PC-3 (cell line): ENCODE results near the gene HSFX2. TPM values are rescaled to one million over a fixed set of nuclear protein-coding genes. Genes with fewer than 3 reads are reported as not detected.

Source experiments
- ATAC-seq: fragments of 200-7000 bp; cut with Tn5 transposase; 2 replicates; pipeline ENCODE4 v1.9.1; 2020; ENCODE audit warnings: mild to moderate bottlenecking, moderate library complexity
- BruUV-seq: library from RNA; stranded (reverse); fragments of 400-500 nt; replicated peaks from 2 replicates; lab custom pipeline; 2021; lab: Mats Ljungman, UMichigan
- CTCF ChIA-PET: fragments of 300-600 bp; sonication (Branson Sonifier 250); formaldehyde crosslinking; loops from one replicate; lab custom pipeline; 2022; ENCODE audit warnings: antibody characterized with exemption; lab: Charles Lee
- POLR2A ChIA-PET: fragments of 300-600 bp; sonication (Branson Sonifier 250); formaldehyde crosslinking; loops from one replicate; lab custom pipeline; 2022; ENCODE audit warnings: antibody characterized with exemption; ENCODE audit not compliant: unreplicated experiment; lab: Charles Lee
- DNase-seq: peaks from one replicate; pipeline ENCODE4 v3.0.0-alpha.2; 2015
- H2AFZ ChIP-seq: fragments of 300-600 bp; sonication (generic); 2 replicates; pipeline ENCODE4 v1.6.0; 2016; ENCODE audit warnings: antibody characterized with exemption, low read length
- H3F3A ChIP-seq: fragments of 300-600 bp; sonication (generic); one replicate; pipeline ENCODE4 v1.6.0; 2017; ENCODE audit warnings: antibody characterized with exemption, low read length, control low read depth, mild to moderate bottlenecking; ENCODE audit not compliant: unreplicated experiment
- H3K27ac ChIP-seq: fragments of 300-600 bp; sonication (generic); 2 replicates; pipeline ENCODE4 v1.5.1; 2016; ENCODE audit warnings: mild to moderate bottlenecking, low read length
- H3K27me3 ChIP-seq: fragments of 300-600 bp; sonication (generic); 2 replicates; pipeline ENCODE4 v1.6.1; 2016; ENCODE audit warnings: low read length, mixed read lengths
- H3K36me3 ChIP-seq: fragments of 300-600 bp; sonication (generic); 2 replicates; pipeline ENCODE4 v1.6.1; 2016; ENCODE audit warnings: low read depth, mixed run types, low read length, mixed read lengths
- H3K4me1 ChIP-seq: fragments of 300-600 bp; sonication (generic); 2 replicates; pipeline ENCODE4 v1.5.1; 2016; ENCODE audit warnings: low read length; ENCODE audit not compliant: insufficient read depth
- H3K4me2 ChIP-seq: fragments of 300-600 bp; sonication (generic); 2 replicates; pipeline ENCODE4 v1.6.0; 2016; ENCODE audit warnings: low read length
- H3K4me3 ChIP-seq: fragments of 300-600 bp; sonication (generic); 2 replicates; pipeline ENCODE4 v1.5.1; 2016; ENCODE audit warnings: mild to moderate bottlenecking, low read length, mixed read lengths
- H3K79me2 ChIP-seq: fragments of 300-600 bp; sonication (generic); 2 replicates; pipeline ENCODE4 v1.6.1; 2017; ENCODE audit warnings: low read length, mixed read lengths
- H3K9ac ChIP-seq: fragments of 300-600 bp; sonication (generic); 2 replicates; pipeline ENCODE4 v1.6.0; 2016; ENCODE audit warnings: mild to moderate bottlenecking, low read length
- H3K9me2 ChIP-seq: fragments of 300-600 bp; sonication (generic); replicated peaks from 2 replicates; pipeline ENCODE4 v1.6.1; 2016; ENCODE audit warnings: mixed run types, low read length, mixed read lengths
- H3K9me3 ChIP-seq: fragments of 300-600 bp; sonication (generic); 2 replicates; pipeline ENCODE4 v1.6.1; 2016; ENCODE audit warnings: low read length, mixed read lengths
- H4K20me1 ChIP-seq: fragments of 300-600 bp; sonication (generic); 2 replicates; pipeline ENCODE4 v1.6.1; 2016; ENCODE audit warnings: low read length, mixed read lengths
- CTCF ChIP-seq: fragments of 300-600 bp; sonication (generic); conservative IDR thresholded peaks from 2 replicates; pipeline ENCODE4 v1.5.1; 2017; ENCODE audit warnings: antibody characterized with exemption, low read depth, mild to moderate bottlenecking, low read length
- EZH2 ChIP-seq: fragments of 300-600 bp; sonication (generic); IDR thresholded peaks from one replicate; pipeline ENCODE4 v1.6.1; 2017; ENCODE audit warnings: antibody characterized with exemption, mild to moderate bottlenecking, low read length; ENCODE audit not compliant: unreplicated experiment
- EZH2phosphoT487 ChIP-seq: fragments of 300-600 bp; sonication (generic); IDR thresholded peaks from 2 replicates; pipeline ENCODE4 v1.6.1; 2018; ENCODE audit warnings: mild to moderate bottlenecking, antibody characterized with exemption, low read length, borderline replicate concordance
- intact Hi-C: fragments of 100-400 bp; cut with micrococcal nuclease; formaldehyde crosslinking; loops from 2 replicates; pipeline ENCODE4 v1.9.0; 2023
- total RNA-seq: library from RNA; depleted of rRNA; stranded (reverse); fragments of >200 nt; gene quantifications from 2 replicates; pipeline ENCODE4 v1.2.3, GENCODE V29; 2014

Gene HSFX2
- total RNA-seq, 1 experiment from 2014 or later, result not detected

GRCh38 chrX:149633511-149633910, 38.4 kb upstream of the HSFX2 start:
- Histone ChIP-seq H3K27me3 (peaks cover 7% of the 10 kb centered on the region; the same call in 1 of the 2 replicates), H4K20me1 (peaks cover 4% of the 10 kb centered on the region; the same call in 1 of the 2 replicates), H3K9me2 (no peaks in the 10 kb centered on the region), H3K9ac (no peak overlapping the region), H3K9me3 (no peaks in the 10 kb centered on the region), H3K36me3 (no peaks in the 10 kb centered on the region), H3K4me1 (peaks cover 20% of the 10 kb centered on the region), H3K79me2 (peaks cover 27% of the 10 kb centered on the region), H2AFZ (no peak overlapping the region), H3K4me3 (no peak overlapping the region), H3K27ac (no peak overlapping the region), H3K4me2 (no peak overlapping the region), H3F3A (no peaks in the 10 kb centered on the region)
- no peak for TF ChIP-seq EZH2phosphoT487
- ChIA-PET CTCF (no interaction called here), POLR2A (no interaction called here)
- BruUV-seq, result no TSS peak
- intact Hi-C loops, result no loop called here
- ATAC-seq, result no peak
- DNase-seq, result no peak

- peaks cover 2% of the 10 kb centered on the region; the same call in 1 of the 2 replicates for H3K27me3 ChIP-seq
- ChIA-PET POLR2A (no interaction called here), CTCF (no interaction called here)
- peak within 1 kb of the TSS; percentile 95 for H3K4me3 ChIP-seq
- intact Hi-C loops, result no loop called here
- peak within 1 kb of the TSS; percentile 95 for H3K4me2 ChIP-seq
- H4K20me1 ChIP-seq, result peaks cover 4% of the 10 kb centered on the region; the same call in 1 of the 2 replicates
- no peaks in the 10 kb centered on the region for H3K36me3 ChIP-seq
- peak within 1 kb of the TSS; percentile 73 for H3K9ac ChIP-seq
- ATAC-seq (peak; percentile 66), DNase-seq (peak; percentile 65)
- peaks cover 41% of the 10 kb centered on the region for H3K79me2 ChIP-seq
- no peaks in the 10 kb centered on the region for H3K9me2 ChIP-seq
- no peaks in the 10 kb centered on the region for H3K9me3 ChIP-seq
- peaks cover 21% of the 10 kb centered on the region for H3K4me1 ChIP-seq
- BruUV-seq, result no TSS peak
- no peaks in the 10 kb centered on the region for H3F3A ChIP-seq
- TF ChIP-seq CTCF (no peak), EZH2phosphoT487 (no peak), EZH2 (no peak)
- H2AFZ ChIP-seq, result peak within 1 kb of the TSS; percentile 95
- no peak within 1 kb of the TSS for H3K27ac ChIP-seq
Measured at GRCh38 chrX:149631234-149632165, 36.4 kb upstream of the HSFX2 start, which contains the start of gene TMEM185A. Gene TMEM185A, minus strand, starts transcription at chrX:149631792. Its CDS starts 212 bp downstream, at chrX:149631580.

- Histone ChIP-seq H3K4me2 (peak overlapping the region; percentile 95), H3K4me3 (peak overlapping the region; percentile 95), H3K79me2 (peaks cover 48% of the 10 kb centered on the region), H3K27ac (no peak overlapping the region), H3K9ac (peak overlapping the region; percentile 73), H3F3A (no peaks in the 10 kb centered on the region), H3K36me3 (no peaks in the 10 kb centered on the region), H2AFZ (peak overlapping the region; percentile 95), H4K20me1 (peaks cover 4% of the 10 kb centered on the region; the same call in 1 of the 2 replicates), H3K27me3 (no peaks in the 10 kb centered on the region), H3K4me1 (peaks cover 21% of the 10 kb centered on the region), H3K9me3 (no peaks in the 10 kb centered on the region), H3K9me2 (no peaks in the 10 kb centered on the region)
- DNase-seq (peak; percentile 42), ATAC-seq (peak; percentile 65)
- TF ChIP-seq CTCF, result peak; percentile 19; the same call in 1 of the 2 replicates
- TF ChIP-seq EZH2phosphoT487, result no peak
- TF ChIP-seq EZH2, result no peak
- TSS peak; percentile 26 for BruUV-seq
- intact Hi-C loops, result no loop called here
- CTCF ChIA-PET, result no interaction called here
- POLR2A ChIA-PET, result no interaction called here
Measured at GRCh38 chrX:149630681-149631233, 35.6 kb upstream of the HSFX2 start.
